Heart left ventricle (tissue), 16 donors: ENCODE results near the gene PPARG. TPM values are rescaled to one million over a fixed set of nuclear protein-coding genes. Genes with fewer than 3 reads are reported as not detected.

Experiments
- ATAC-seq, 4 donors: fragments of 200-7000 bp; cut with Tn5 transposase; one replicate each; pipeline ENCODE4 v1.9.1; 2020 to 2022; ENCODE audit warnings: moderate library complexity in 4 of 4, mild to moderate bottlenecking in 3 of 4, moderate number of reproducible peaks in 1 of 4
- DNase-seq, 5 donors: peaks; one replicate each; pipeline ENCODE4 v3.0.0-alpha.2; 2020
- H3K27ac ChIP-seq, 12 donors: fragments of 200-600 bp; sonication (generic) in 4 of 12; one replicate each; pipeline versions ENCODE4 v1.5.0 to v1.8.0; 2016 to 2022; ENCODE audit warnings: mild to moderate bottlenecking in 2 of 12
- H3K27me3 ChIP-seq, 9 donors: fragments of 200-600 bp; sonication (generic) in 2 of 9; one replicate each; pipeline versions ENCODE4 v1.5.1 to v1.8.0; 2016 to 2022; ENCODE audit warnings: mild to moderate bottlenecking in 3 of 9
- H3K36me3 ChIP-seq, 9 donors: fragments of 200-600 bp; sonication (generic) in 2 of 9; one replicate each; pipeline versions ENCODE4 v1.5.0 to v1.8.0; 2018 to 2022; ENCODE audit warnings: mild to moderate bottlenecking in 2 of 9
- H3K4me1 ChIP-seq, 12 donors: fragments of 200-600 bp; sonication (generic) in 4 of 12; one replicate each; pipeline versions ENCODE4 v1.5.0 to v1.8.0; 2016 to 2022; ENCODE audit warnings: mild to moderate bottlenecking in 3 of 12
- H3K4me3 ChIP-seq, 12 donors: fragments of 200-600 bp; sonication (generic) in 4 of 12; one replicate each; pipeline versions ENCODE4 v1.5.0 to v1.8.0; 2017 to 2022; ENCODE audit warnings: mild to moderate bottlenecking in 9 of 12, moderate library complexity in 4 of 12
- H3K9me3 ChIP-seq, 12 donors: fragments of 200-600 bp; sonication (generic) in 4 of 12; one replicate each; pipeline versions ENCODE4 v1.5.0 to v1.8.0; 2016 to 2022; ENCODE audit warnings: mild to moderate bottlenecking in 1 of 12
- POLR2A ChIP-seq, 2 donors: fragments of 450-650 bp; IDR thresholded peaks; one replicate each; pipeline ENCODE4 v1.6.1; 2017; ENCODE audit warnings: antibody characterized with exemption in 2 of 2, mild to moderate bottlenecking in 2 of 2, moderate library complexity in 2 of 2
- WGBS, 4 donors: extraction: QIAGEN DNeasy Blood & Tissue Kit in 2 of 4; methylation state at CpG; one replicate each; pipeline versions ENCODE4 v1.1.5 to v1.1.7; 2013 to 2018; 5-methylcytosine and 5-hydroxymethylcytosine counted together
- intact Hi-C, 10 donors: fragments of 100-400 bp; cut with DNase I; formaldehyde crosslinking; loops; one replicate each; pipeline versions ENCODE4 v1.11.1 to v1.14.2; 2022
- polyA plus RNA-seq, 2 donors: library from polyadenylated mRNA; stranded (reverse); fragments of 200-250 nt; gene quantifications; one replicate each; pipeline ENCODE4 v1.2.3, GENCODE V29; 2013
- total RNA-seq, 9 donors: library from RNA; depleted of rRNA in 2 of 9; stranded (reverse); fragments of >200 nt in 2 of 9; fragmentation: NEBNext Ultra II Directional in 3 of 9; extraction: Animal tissue kit (Norgen Biotek cat#: 25700) in 3 of 9; gene quantifications; one replicate each; pipeline versions ENCODE4 v1.1.0 to v1.2.4, GENCODE V29; 2016 to 2023
- TF ChIP-seq, protein P1 (sequence below), 12 donors: fragments of 200-600 bp; sonication (generic) in 4 of 12; IDR thresholded peaks; one replicate each; pipeline versions ENCODE4 v1.5.0 to v1.8.0; 2018 to 2022; ENCODE audit warnings: antibody characterized with exemption in 12 of 12, mild to moderate bottlenecking in 5 of 12
- donor health status: ischemic (EF 13 %, LVEDD 7.1; RV severe dilation, severe dysfunction).
- donor health status: healthy with polysubstance abuse.
- donor health status: DM: no; HTN: yes; CAD: no.
- donor health status: DM: no; HTN: no; CAD: no.
- donor health status: ischemic (EF 25% LVEDD 6.9; RV normal size, moderate dysfunction).
- donor health status: ischemic (EF 25% LVEDD 5.7; RV mildly dilated, moderate dysfunction).
- donor health status: healthy.
- donor health status: DM: yes; HTN: yes; CAD: no.
- donor health status: ischemic (EF 35%, LVEDD 5.7; RV mildly dilated, moderate dysfunction).
- donor health status: nonischemic (EF 11% LVEDD 7.7; RV severe dilation, severe dysfunction).
- donor health status: DM: yes; HTN: yes; CAD: no.
- donor health status: PGD.
- donor health status: ischemic (EF 29% LVEDD 5.4; RV normal size, mild dysfunction).
- donor health status: nonischemic (EF 23%, LVEDD 6.1; RV moderate dilation, normal function).

Gene PPARG
- total and polyA plus RNA-seq, 11 donors, result 8.9 to 30.3 (median 20.0) TPM

DNA sequence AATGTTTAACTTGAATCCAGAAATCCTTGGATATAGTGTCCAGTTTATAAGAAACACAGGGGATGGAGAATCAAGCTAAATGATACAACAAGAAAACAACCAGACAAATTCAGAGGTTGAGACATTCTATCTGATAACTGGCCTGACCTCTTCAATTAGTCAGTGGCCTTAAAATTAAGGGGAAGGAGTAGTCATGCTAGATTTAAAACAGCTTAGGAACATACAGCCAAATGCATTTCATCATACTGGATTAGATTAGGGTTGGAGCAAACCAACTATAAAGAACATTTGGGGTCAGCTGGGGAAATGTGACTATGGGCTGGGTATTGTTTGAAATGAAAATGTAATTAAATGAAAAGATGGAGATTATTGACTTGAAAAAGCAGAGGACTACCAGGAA is 53.3 kb downstream of the PPARG start:
- Histone ChIP-seq H3K36me3 (no peaks in the 10 kb centered on the region), H3K27ac (no peak overlapping the region), H3K27me3 (no peaks in the 10 kb centered on the region), H3K9me3 (no peaks in the 10 kb centered on the region), H3K4me1 (peaks cover 0 to 4% (median 0%) of the 10 kb centered on the region in 12 donors), H3K4me3 (no peak overlapping the region)
- TF ChIP-seq, protein P1, sequence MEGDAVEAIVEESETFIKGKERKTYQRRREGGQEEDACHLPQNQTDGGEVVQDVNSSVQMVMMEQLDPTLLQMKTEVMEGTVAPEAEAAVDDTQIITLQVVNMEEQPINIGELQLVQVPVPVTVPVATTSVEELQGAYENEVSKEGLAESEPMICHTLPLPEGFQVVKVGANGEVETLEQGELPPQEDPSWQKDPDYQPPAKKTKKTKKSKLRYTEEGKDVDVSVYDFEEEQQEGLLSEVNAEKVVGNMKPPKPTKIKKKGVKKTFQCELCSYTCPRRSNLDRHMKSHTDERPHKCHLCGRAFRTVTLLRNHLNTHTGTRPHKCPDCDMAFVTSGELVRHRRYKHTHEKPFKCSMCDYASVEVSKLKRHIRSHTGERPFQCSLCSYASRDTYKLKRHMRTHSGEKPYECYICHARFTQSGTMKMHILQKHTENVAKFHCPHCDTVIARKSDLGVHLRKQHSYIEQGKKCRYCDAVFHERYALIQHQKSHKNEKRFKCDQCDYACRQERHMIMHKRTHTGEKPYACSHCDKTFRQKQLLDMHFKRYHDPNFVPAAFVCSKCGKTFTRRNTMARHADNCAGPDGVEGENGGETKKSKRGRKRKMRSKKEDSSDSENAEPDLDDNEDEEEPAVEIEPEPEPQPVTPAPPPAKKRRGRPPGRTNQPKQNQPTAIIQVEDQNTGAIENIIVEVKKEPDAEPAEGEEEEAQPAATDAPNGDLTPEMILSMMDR (IDR thresholded peaks at IDR 0.05), result no peak
- TF ChIP-seq POLR2A (IDR thresholded peaks at IDR 0.05), result no peak
- ATAC-seq, result no peak
- no peak for DNase-seq
- intact Hi-C loops, result no loop called here

DNA sequence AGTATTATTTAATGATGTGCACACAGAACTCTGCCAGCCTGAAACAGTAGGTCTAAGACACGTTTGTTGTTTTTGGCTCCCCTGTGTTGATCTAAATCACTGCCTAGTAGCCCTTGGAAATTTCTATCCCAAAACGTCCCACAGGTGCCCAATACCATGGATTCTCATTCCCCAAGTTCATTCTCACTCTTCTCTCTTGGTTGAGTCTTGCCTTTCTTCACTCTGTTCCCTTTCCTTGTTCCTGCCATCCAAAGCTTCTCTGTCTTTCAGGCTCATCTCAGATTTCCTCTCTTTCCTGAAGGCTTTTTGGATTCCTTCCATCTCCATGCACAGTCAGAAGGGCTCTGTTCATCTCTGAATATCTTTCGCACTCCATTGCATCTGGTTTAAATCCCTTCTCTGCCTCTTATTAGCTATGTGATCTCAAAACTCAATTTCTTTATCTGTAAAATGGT is 54.2 kb downstream of the PPARG start:
- Histone ChIP-seq H3K36me3 (no peaks in the 10 kb centered on the region), H3K9me3 (no peaks in the 10 kb centered on the region), H3K4me1 (peaks cover 0 to 4% (median 0%) of the 10 kb centered on the region in 12 donors), H3K27me3 (no peaks in the 10 kb centered on the region), H3K27ac (no peak overlapping the region), H3K4me3 (no peak overlapping the region)
- ATAC-seq (no peak), DNase-seq (no peak)
- TF ChIP-seq, protein P1 (IDR thresholded peaks at IDR 0.05), result no peak
- TF ChIP-seq POLR2A (IDR thresholded peaks at IDR 0.05), result no peak
- intact Hi-C loops, result no loop called here
- 68 to 75% (median 72%) methylated on average over 3 of the region's 3 CpGs for WGBS, 4 donors

DNA sequence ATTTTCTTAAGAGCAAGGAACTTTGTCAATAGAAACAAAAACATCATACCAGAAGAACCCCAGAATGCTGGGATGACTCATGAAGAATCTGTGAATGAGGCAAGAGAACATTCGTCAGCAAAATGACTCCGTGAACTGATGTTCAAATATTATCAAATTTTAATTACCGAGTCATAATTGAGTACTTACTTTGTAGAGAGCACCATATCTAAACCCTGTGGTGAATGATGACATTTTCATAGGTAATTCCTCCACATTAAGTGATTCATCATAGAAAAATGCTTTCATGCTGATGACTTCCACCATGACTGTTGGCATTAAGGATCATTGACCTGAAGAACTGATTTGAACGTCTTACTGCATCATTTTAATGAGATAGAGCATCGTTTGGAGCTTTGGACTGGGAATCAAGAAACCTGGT is 56.3 kb downstream of the PPARG start:
- H3K36me3 ChIP-seq, result no peaks in the 10 kb centered on the region
- H3K4me3 ChIP-seq, result no peak overlapping the region
- H3K9me3 ChIP-seq, result no peaks in the 10 kb centered on the region
- intact Hi-C loops, result no loop called here
- H3K27me3 ChIP-seq, result no peaks in the 10 kb centered on the region
- H3K4me1 ChIP-seq, result peaks cover 0 to 5% (median 4%) of the 10 kb centered on the region in 12 donors
- no peak overlapping the region for H3K27ac ChIP-seq
- TF ChIP-seq, protein P1 (IDR thresholded peaks at IDR 0.05), result no peak
- no peak for TF ChIP-seq POLR2A (IDR thresholded peaks at IDR 0.05)
- WGBS, 4 donors, result 84 to 86% (median 85%) methylated on average over 5 of the region's 5 CpGs
- no peak for DNase-seq
- no peak for ATAC-seq

DNA sequence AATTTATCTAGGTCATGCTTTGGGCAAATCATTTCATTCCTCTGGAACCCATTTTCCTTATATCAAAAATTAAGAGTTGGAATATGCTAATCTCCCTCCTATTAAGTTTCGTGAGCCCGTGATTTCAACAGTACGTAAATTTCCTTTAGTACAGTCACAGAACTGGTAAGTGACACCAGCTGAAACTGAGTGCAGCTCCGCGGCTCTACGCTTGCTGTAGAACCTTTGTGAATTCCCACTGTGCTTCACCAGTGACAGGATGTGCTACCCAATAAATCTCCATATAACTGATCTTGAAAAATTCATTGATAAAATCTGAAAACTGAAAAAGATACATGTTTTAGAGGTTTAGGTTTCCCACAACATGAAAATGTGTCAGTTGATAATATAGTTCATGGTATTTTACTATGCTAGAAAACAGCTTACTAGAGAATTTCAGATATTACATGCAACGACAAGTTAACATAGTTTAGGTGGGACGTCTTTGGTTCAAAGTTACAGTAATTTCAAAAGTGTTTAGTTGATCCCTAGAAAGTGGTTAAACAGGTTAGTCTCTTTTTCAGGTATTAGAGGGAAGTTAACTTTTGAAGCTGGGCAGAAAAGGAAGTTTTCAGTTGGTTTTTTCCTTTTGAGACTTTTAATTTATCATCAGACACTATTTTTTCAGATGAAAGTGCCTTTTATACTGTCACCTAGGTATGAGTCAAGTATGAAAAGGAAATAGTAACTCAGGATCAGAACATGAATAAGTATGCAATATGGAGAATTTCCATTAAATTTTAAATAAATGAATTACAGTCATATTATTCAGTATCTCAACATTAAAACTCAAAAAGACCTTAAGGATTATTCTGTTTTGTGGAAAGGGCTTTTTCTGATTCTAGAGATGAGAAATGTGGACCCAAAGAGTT is 57.0 kb downstream of the PPARG start:
- Histone ChIP-seq H3K9me3 (no peaks in the 10 kb centered on the region), H3K36me3 (no peaks in the 10 kb centered on the region), H3K27me3 (no peaks in the 10 kb centered on the region), H3K4me1 (peaks cover 0 to 12% (median 10%) of the 10 kb centered on the region in 12 donors), H3K4me3 (no peak overlapping the region), H3K27ac (no peak overlapping the region)
- ATAC-seq (no peak), DNase-seq (no peak)
- TF ChIP-seq, protein P1 (IDR thresholded peaks at IDR 0.05), result no peak
- no peak for TF ChIP-seq POLR2A (IDR thresholded peaks at IDR 0.05)
- intact Hi-C loops, result no loop called here
- 88 to 98% (median 93%) methylated on average over 8 of the region's 8 CpGs for WGBS, 4 donors
